A549 (cell line): ENCODE measurements around the gene SEPSECS. TPM values are rescaled to one million over a fixed set of nuclear protein-coding genes. Genes with fewer than 3 reads are reported as not detected.
A peak's percentile ranks its signal among the peaks of the same experiment; 100 is the strongest.

Experiments used
- ATAC-seq, 2 experiments: fragments of 200-7000 bp in 1 of 2; fragments of >200 bp in 1 of 2; cut with Nextera tagmentation in 1 of 2; cut with Tn5 transposase in 1 of 2; 3 replicates each; pipeline versions ENCODE4 v1.8.0 to v1.9.1; 2018 to 2020; ENCODE audit warnings: mild to moderate bottlenecking in 1 of 2, moderate library complexity in 1 of 2
- CTCF ChIA-PET: fragments of 300-600 bp; sonication (Branson Sonifier 250); formaldehyde crosslinking; extraction: SDS; loops from one replicate; lab custom pipeline; 2021; ENCODE audit warnings: antibody characterized with exemption, inconsistent platforms; lab: Yijun Ruan, JAX
- POLR2A ChIA-PET: fragments of 350-600 bp; formaldehyde crosslinking; extraction: SDS; loops from one replicate; lab custom pipeline; 2021; ENCODE audit warnings: antibody characterized with exemption, inconsistent platforms; lab: Yijun Ruan, JAX
- DNase-seq, 2 experiments: peaks; one replicate each; pipeline versions ENCODE4 v3.0.0 to v3.0.0-alpha.2; 2011 to 2016; ENCODE audit warnings: low read depth in 1 of 2, low spot score in 1 of 2
- FAIRE-seq: peaks from 2 replicates; lab custom pipeline; 2011; peaks lifted over from hg19 to GRCh38; lab: Jason Lieb, UNC
- H3K27ac ChIP-seq, 2 experiments: fragments of >200 bp; sonication (Bioruptor Twin); formaldehyde crosslinking; 3 replicates each; pipeline ENCODE4 v1.5.1; 2016 to 2017
- H3K4me1 ChIP-seq: fragments of >200 bp; sonication (Bioruptor Twin); formaldehyde crosslinking; 3 replicates; pipeline ENCODE4 v1.6.1; 2016
- H3K4me2 ChIP-seq: fragments of >200 bp; sonication (Bioruptor Twin); formaldehyde crosslinking; 3 replicates; pipeline ENCODE4 v1.6.1; 2016
- H3K4me3 ChIP-seq: fragments of >200 bp; sonication (Bioruptor Twin); formaldehyde crosslinking; 3 replicates; pipeline ENCODE4 v1.5.1; 2016
- H3K9me3 ChIP-seq: fragments of >200 bp; sonication (Bioruptor Twin); formaldehyde crosslinking; 3 replicates; pipeline ENCODE4 v1.6.1; 2016
- CBX2 ChIP-seq: fragments of 200-600 bp; sonication (generic); IDR thresholded peaks from 2 replicates; pipeline ENCODE4 v1.6.1; 2016; ENCODE audit warnings: low read depth, mild to moderate bottlenecking, borderline replicate concordance
- CBX8 ChIP-seq: fragments of 200-600 bp; sonication (generic); IDR thresholded peaks from 2 replicates; pipeline ENCODE4 v1.6.1; 2016
- CEBPB ChIP-seq, 2 experiments: fragments of >200 bp in 1 of 2; sonication (Bioruptor Twin) in 1 of 2; formaldehyde crosslinking in 1 of 2; IDR thresholded peaks; 2 replicates each; pipeline ENCODE4 v1.6.1; 2012 to 2016
- CHD2 ChIP-seq: fragments of 150-350 bp; IDR thresholded peaks from 2 replicates; pipeline ENCODE4 v1.6.1; 2014; ENCODE audit warnings: low read length; ENCODE audit not compliant: partially characterized antibody
- ELK1 ChIP-seq: fragments of 150-350 bp; IDR thresholded peaks from 2 replicates; pipeline ENCODE4 v1.6.1; 2014; ENCODE audit warnings: low read depth, mild to moderate bottlenecking, low read length
- EP300 ChIP-seq, 2 experiments: fragments of >200 bp; sonication (Bioruptor Twin); formaldehyde crosslinking; IDR thresholded peaks; 2 replicates in 1 of 2; 3 replicates in 1 of 2; pipeline ENCODE4 v1.6.1; 2016 to 2017
- ESRRA ChIP-seq: fragments of 150-350 bp; IDR thresholded peaks from 2 replicates; pipeline ENCODE4 v1.6.1; 2014; ENCODE audit warnings: mild to moderate bottlenecking, low read length, borderline replicate concordance
- FOSB ChIP-seq: fragments of 250-450 bp; sonication (Bioruptor Pico); IDR thresholded peaks from 2 replicates; pipeline ENCODE4 v1.5.0; 2020; ENCODE audit warnings: mild to moderate bottlenecking, moderate library complexity
- GATA3 ChIP-seq: IDR thresholded peaks from 2 replicates; pipeline ENCODE4 v1.6.1; 2012; ENCODE audit warnings: borderline replicate concordance
- HEYL ChIP-seq: fragments of 250-450 bp; sonication (Bioruptor Pico); IDR thresholded peaks from 2 replicates; pipeline ENCODE4 v1.8.0; 2021; ENCODE audit warnings: mild to moderate bottlenecking, moderate library complexity
- HOXA7 ChIP-seq: fragments of 250-450 bp; sonication (Bioruptor Pico); IDR thresholded peaks from 2 replicates; pipeline ENCODE4 v1.5.0; 2020; ENCODE audit warnings: mild to moderate bottlenecking, moderate library complexity
- HOXB13 ChIP-seq: fragments of 250-450 bp; sonication (Bioruptor Pico); IDR thresholded peaks from 2 replicates; pipeline ENCODE4 v1.5.0; 2020; ENCODE audit warnings: low read depth, mild to moderate bottlenecking, moderate library complexity
- HOXB5 ChIP-seq: fragments of 250-450 bp; sonication (Bioruptor Pico); IDR thresholded peaks from 2 replicates; pipeline ENCODE4 v1.5.0; 2020; ENCODE audit warnings: mild to moderate bottlenecking, moderate library complexity
- JUN ChIP-seq, 2 experiments: fragments of >200 bp; sonication (Bioruptor Twin); formaldehyde crosslinking; IDR thresholded peaks; 2 replicates in 1 of 2; 3 replicates in 1 of 2; pipeline ENCODE4 v1.6.1; 2016 to 2017
- MAX ChIP-seq: IDR thresholded peaks from 2 replicates; pipeline ENCODE4 v1.6.1; 2012
- MAZ ChIP-seq: fragments of 150-350 bp; IDR thresholded peaks from 2 replicates; pipeline ENCODE4 v1.6.1; 2014; ENCODE audit warnings: antibody characterized with exemption, low read depth, low read length, borderline replicate concordance
- MYC ChIP-seq: IDR thresholded peaks from 2 replicates; pipeline ENCODE4 v1.6.1; 2012; ENCODE audit warnings: mild to moderate bottlenecking, inconsistent platforms, low read length, improper control_type of control experiment, borderline replicate concordance
- NR3C1 ChIP-seq: fragments of >200 bp; sonication (Bioruptor Twin); formaldehyde crosslinking; IDR thresholded peaks from 3 replicates; pipeline ENCODE4 v1.6.1; 2017
- POLR2A ChIP-seq: IDR thresholded peaks from 2 replicates; pipeline ENCODE4 v1.6.1; 2012; ENCODE audit warnings: mild to moderate bottlenecking, low read length
- RAD21 ChIP-seq, 2 experiments: fragments of >200 bp in 1 of 2; sonication (Bioruptor Twin) in 1 of 2; formaldehyde crosslinking in 1 of 2; IDR thresholded peaks in 1 of 2; conservative IDR thresholded peaks in 1 of 2; 2 replicates in 1 of 2; 3 replicates in 1 of 2; pipeline ENCODE4 v1.6.1; 2012 to 2018; ENCODE audit warnings: inconsistent platforms in 1 of 2
- RARB ChIP-seq: fragments of 250-450 bp; sonication (Bioruptor Pico); IDR thresholded peaks from 2 replicates; pipeline ENCODE4 v1.8.0; 2021; ENCODE audit warnings: mild to moderate bottlenecking, moderate library complexity
- RCOR1 ChIP-seq: fragments of 150-350 bp; IDR thresholded peaks from 2 replicates; pipeline ENCODE4 v1.6.1; 2014; ENCODE audit warnings: antibody characterized with exemption, low read length, low read depth
- RFX5 ChIP-seq: fragments of 450-650 bp; IDR thresholded peaks from 2 replicates; pipeline ENCODE4 v1.7.1; 2014; ENCODE audit warnings: antibody characterized with exemption, mild to moderate bottlenecking, moderate library complexity
- RNF2 ChIP-seq: fragments of 200-600 bp; sonication (generic); IDR thresholded peaks from 2 replicates; pipeline ENCODE4 v1.6.1; 2016; ENCODE audit warnings: low read depth, mild to moderate bottlenecking, antibody characterized with exemption, moderate library complexity, borderline replicate concordance
- ZNF302 ChIP-seq: fragments of 250-450 bp; sonication (Bioruptor Pico); IDR thresholded peaks from 2 replicates; pipeline ENCODE4 v1.9.0; 2021; ENCODE audit warnings: inconsistent platforms, mild to moderate bottlenecking, moderate library complexity
- WGBS: methylation state at CpG from one replicate; pipeline ENCODE4 v1.1.6; 2017; ENCODE audit errors: missing lambda C conversion rate; 5-methylcytosine and 5-hydroxymethylcytosine counted together
- polyA plus RNA-seq, 4 experiments: library from polyadenylated mRNA; depleted of rRNA in 3 of 4; stranded (reverse); fragments of >200 nt; fragmentation: RNase III in 1 of 4; extraction: RNeasy Plus Mini Kit Qiagen cat#74134 plus additional on column Dnase treatment in 1 of 4; gene quantifications; 2 replicates in 3 of 4; 3 replicates in 1 of 4; pipeline ENCODE4 v1.2.3, GENCODE V29; 2011 to 2017
- TF ChIP-seq, protein P1 (sequence below): fragments of >200 bp; sonication (Bioruptor Twin); formaldehyde crosslinking; IDR thresholded peaks from 2 replicates; pipeline ENCODE4 v1.6.1; 2016
- TF ChIP-seq, protein P2 (sequence below): fragments of 450-650 bp; IDR thresholded peaks from 2 replicates; pipeline ENCODE4 v1.6.1; 2014; ENCODE audit warnings: antibody characterized with exemption
- TF ChIP-seq, protein P3 (sequence below): fragments of 250-450 bp; sonication (Bioruptor Pico); IDR thresholded peaks from 2 replicates; pipeline ENCODE4 v1.5.0; 2021; ENCODE audit warnings: mild to moderate bottlenecking, moderate library complexity, borderline replicate concordance
- TF ChIP-seq, protein P4 (sequence below): fragments of >200 bp; sonication (Bioruptor Twin); formaldehyde crosslinking; IDR thresholded peaks from 3 replicates; pipeline ENCODE4 v1.6.1; 2016
- TF ChIP-seq, protein P5 (sequence below): fragments of >200 bp; sonication (Bioruptor Twin); formaldehyde crosslinking; IDR thresholded peaks from 3 replicates; pipeline ENCODE4 v1.5.1; 2016

SEPSECS gene
- polyA plus RNA-seq, 2 of the 4 experiments (the other 2 are of a cell fraction), result 2.9 to 9.7 TPM

DNA sequence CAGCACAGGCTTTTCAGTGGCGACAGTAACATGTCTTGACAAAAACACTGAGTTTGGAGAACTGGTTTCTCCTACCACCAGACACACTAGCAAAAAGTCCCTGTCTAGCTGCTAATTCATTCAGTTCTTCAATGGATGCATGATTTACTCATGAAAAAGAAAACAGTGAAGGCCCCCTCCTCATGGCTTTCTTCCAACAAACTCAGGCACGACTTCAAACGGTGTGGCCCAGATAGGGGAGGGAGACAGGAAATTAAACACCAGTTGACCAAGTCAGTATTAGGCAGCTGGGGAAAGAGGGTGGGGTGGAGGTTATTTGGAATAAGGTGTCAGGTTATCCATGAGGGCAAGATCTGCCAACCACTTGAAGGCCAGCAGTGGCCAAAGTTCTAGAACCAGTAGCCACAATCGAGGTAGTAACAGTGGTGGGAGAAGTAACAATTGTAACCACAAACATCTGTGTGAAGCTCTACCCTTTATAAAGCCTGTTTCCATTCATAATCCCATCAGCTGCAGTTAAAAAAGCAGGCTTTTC is 60.2 kb downstream of the SEPSECS start:
- TF ChIP-seq, protein P1, sequence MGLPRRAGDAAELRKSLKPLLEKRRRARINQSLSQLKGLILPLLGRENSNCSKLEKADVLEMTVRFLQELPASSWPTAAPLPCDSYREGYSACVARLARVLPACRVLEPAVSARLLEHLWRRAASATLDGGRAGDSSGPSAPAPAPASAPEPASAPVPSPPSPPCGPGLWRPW, result no peak
- TF ChIP-seq ZNF302 (CRISPR knock-in tag) (no peak), GATA3 (no peak), EP300 (IDR thresholded peaks at IDR 0.05) (no peak), RFX5 (no peak), RCOR1 (no peak), HEYL (CRISPR knock-in tag) (no peak), RNF2 (no peak), MAZ (no peak), RARB (no peak), RAD21 (conservative IDR thresholded peaks at IDR 0.05 in 1 of 2, IDR thresholded peaks at IDR 0.05 in 1 of 2) (no peak), HOXB13 (CRISPR knock-in tag) (no peak), CBX8 (no peak), HOXB5 (CRISPR knock-in tag) (no peak), FOSB (CRISPR knock-in tag) (no peak), ELK1 (no peak)
- TF ChIP-seq, protein P2, sequence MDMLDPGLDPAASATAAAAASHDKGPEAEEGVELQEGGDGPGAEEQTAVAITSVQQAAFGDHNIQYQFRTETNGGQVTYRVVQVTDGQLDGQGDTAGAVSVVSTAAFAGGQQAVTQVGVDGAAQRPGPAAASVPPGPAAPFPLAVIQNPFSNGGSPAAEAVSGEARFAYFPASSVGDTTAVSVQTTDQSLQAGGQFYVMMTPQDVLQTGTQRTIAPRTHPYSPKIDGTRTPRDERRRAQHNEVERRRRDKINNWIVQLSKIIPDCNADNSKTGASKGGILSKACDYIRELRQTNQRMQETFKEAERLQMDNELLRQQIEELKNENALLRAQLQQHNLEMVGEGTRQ, result no peak
- TF ChIP-seq, protein P3, sequence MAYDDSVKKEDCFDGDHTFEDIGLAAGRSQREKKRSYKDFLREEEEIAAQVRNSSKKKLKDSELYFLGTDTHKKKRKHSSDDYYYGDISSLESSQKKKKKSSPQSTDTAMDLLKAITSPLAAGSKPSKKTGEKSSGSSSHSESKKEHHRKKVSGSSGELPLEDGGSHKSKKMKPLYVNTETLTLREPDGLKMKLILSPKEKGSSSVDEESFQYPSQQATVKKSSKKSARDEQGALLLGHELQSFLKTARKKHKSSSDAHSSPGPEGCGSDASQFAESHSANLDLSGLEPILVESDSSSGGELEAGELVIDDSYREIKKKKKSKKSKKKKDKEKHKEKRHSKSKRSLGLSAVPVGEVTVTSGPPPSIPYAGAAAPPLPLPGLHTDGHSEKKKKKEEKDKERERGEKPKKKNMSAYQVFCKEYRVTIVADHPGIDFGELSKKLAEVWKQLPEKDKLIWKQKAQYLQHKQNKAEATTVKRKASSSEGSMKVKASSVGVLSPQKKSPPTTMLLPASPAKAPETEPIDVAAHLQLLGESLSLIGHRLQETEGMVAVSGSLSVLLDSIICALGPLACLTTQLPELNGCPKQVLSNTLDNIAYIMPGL (CRISPR knock-in tag), result no peak
- Histone ChIP-seq H3K27ac (no peak overlapping the region), H3K4me3 (no peak overlapping the region), H3K4me1 (no peaks in the 10 kb centered on the region), H3K9me3 (peaks cover 8% of the 10 kb centered on the region; the same call in 1 of the 3 replicates), H3K4me2 (no peak overlapping the region)
- CTCF ChIA-PET, result interaction anchor here (0.6 kb wide), 1 partner anchor 120 kb away, joined by 3 read pairs; no protein-coding TSS in a partner anchor
- POLR2A ChIA-PET, result no interaction called here
- WGBS, result 43% methylated on average over 4 of the region's 4 CpGs
- no peak for ATAC-seq
- FAIRE-seq, result no peak
- no peak for DNase-seq

- Histone ChIP-seq H3K4me3 (no peak overlapping the region), H3K4me2 (peak overlapping the region; percentile 31; the same call in 1 of the 3 replicates), H3K9me3 (peaks cover 8% of the 10 kb centered on the region; the same call in 1 of the 3 replicates), H3K4me1 (no peaks in the 10 kb centered on the region), H3K27ac (no peak overlapping the region)
- CTCF ChIA-PET, result interaction anchor here (0.6 kb wide), 1 partner anchor 119 kb away, joined by 3 read pairs; no protein-coding TSS in a partner anchor
- peak in 1 of 2 experiments; percentile 5 for DNase-seq
- peak; percentile 64 to 66; a peak in 4 of 6 replicates for ATAC-seq
- 20% methylated on average over 10 of the region's 10 CpGs for WGBS
- POLR2A ChIA-PET, result no interaction called here
- FAIRE-seq, result no peak
- no peak for TF ChIP-seq MYC
- TF ChIP-seq HOXA7 (CRISPR knock-in tag), result no peak
- TF ChIP-seq JUN (IDR thresholded peaks at IDR 0.05), result no peak
- no peak for TF ChIP-seq CHD2
- TF ChIP-seq MAX, result no peak
- TF ChIP-seq, protein P4, sequence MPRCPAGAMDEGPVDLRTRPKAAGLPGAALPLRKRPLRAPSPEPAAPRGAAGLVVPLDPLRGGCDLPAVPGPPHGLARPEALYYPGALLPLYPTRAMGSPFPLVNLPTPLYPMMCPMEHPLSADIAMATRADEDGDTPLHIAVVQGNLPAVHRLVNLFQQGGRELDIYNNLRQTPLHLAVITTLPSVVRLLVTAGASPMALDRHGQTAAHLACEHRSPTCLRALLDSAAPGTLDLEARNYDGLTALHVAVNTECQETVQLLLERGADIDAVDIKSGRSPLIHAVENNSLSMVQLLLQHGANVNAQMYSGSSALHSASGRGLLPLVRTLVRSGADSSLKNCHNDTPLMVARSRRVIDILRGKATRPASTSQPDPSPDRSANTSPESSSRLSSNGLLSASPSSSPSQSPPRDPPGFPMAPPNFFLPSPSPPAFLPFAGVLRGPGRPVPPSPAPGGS, result no peak
- no peak for TF ChIP-seq NR3C1
- no peak for TF ChIP-seq ESRRA
- no peak for TF ChIP-seq POLR2A
- no peak for TF ChIP-seq FOSB (CRISPR knock-in tag)
- no peak for TF ChIP-seq CBX2
- TF ChIP-seq, protein P5, sequence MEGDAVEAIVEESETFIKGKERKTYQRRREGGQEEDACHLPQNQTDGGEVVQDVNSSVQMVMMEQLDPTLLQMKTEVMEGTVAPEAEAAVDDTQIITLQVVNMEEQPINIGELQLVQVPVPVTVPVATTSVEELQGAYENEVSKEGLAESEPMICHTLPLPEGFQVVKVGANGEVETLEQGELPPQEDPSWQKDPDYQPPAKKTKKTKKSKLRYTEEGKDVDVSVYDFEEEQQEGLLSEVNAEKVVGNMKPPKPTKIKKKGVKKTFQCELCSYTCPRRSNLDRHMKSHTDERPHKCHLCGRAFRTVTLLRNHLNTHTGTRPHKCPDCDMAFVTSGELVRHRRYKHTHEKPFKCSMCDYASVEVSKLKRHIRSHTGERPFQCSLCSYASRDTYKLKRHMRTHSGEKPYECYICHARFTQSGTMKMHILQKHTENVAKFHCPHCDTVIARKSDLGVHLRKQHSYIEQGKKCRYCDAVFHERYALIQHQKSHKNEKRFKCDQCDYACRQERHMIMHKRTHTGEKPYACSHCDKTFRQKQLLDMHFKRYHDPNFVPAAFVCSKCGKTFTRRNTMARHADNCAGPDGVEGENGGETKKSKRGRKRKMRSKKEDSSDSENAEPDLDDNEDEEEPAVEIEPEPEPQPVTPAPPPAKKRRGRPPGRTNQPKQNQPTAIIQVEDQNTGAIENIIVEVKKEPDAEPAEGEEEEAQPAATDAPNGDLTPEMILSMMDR, result no peak
- TF ChIP-seq CEBPB (IDR thresholded peaks at IDR 0.05), result no peak
Measured at GRCh38 chr4:25098964-25099891, 61.0 kb downstream of the SEPSECS start.
